GM19438 (cell line): Measurements from ENCODE around the gene FGF18.
"Not testable (repeated sequence)": the region's sequence is repeated elsewhere in the genome, so short reads cannot be mapped to it uniquely, and the experiment has no call there.

Experiments
- ATAC-seq: cut with Tn5 transposase; IDR thresholded peaks from one replicate; pipeline ENCODE4 v1.9.1; 2021; ENCODE audit warnings: low read depth; ENCODE audit not compliant: unreplicated experiment

The FGF18 gene

DNA sequence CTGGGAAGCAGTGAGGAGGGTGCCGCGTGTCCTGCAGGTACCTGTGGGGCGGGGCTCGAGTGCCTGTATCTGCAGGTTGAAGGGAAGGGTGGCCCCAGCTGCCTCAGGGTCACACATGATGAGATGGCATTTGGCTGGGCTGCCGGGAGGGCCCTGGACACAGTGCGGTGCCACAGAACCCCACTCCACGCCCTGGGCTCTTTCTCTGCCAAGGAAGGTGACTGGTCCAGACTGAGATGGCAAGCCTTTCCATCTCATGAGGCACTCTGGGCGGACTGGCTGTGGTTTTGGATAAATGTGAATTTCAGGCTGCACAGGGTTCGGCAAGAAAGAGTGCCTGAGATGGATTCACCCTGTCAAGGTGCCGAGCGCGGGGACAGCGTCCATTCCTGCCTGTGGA lies 69.4 kb downstream of the FGF18 start:
- no peak for ATAC-seq

DNA sequence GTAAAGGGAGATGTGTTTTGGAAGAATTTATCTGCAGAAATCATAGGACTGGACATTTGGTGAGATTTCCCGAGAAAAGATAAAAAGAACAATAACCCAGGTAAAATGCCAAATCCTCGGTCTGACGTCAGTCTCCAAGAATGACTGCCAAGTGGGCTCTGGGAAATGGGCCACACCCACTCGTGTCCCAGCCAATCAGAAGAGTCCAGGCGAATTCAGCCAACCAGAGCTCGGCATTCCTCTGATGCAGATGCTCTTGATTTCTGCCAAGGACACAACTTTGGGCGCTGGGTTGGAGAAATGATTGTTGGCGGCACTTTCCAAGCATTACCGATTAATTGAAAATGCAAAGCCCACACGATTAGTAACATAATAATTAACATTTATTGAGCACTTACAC lies 73.3 kb downstream of the FGF18 start:
- ATAC-seq, result no peak

DNA sequence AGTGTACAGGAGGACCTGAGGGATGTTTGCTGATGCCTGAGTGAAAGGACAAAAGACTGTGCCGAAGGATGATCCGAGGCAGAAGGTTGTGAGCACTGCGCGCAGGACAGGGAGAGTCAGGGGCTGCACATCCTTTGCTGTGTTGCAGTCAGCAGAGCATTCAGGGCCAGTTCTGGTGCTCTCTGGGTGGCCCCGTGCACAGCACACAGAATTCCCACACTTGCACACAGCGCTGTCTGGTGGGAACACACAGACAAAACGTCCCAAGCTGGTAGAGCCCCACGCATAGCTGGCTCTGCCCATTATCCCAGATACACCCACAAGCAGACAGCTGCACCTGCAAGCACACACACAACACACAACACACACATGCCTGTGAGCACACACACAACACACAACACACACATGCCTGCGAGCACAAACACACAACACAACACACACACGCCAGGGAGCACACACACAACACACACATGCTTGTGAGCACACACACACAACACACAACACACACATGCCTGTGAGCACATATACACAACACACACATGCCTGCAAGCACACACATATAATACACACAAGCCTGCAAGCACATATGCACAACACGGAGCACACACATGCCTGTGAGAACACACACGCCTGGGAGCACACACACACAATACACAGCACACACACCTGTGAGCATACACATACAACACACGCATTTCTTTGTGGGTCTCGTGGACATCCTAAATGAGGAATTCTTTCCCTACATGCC lies 74.4 kb downstream of the FGF18 start:
- no peak for ATAC-seq

DNA sequence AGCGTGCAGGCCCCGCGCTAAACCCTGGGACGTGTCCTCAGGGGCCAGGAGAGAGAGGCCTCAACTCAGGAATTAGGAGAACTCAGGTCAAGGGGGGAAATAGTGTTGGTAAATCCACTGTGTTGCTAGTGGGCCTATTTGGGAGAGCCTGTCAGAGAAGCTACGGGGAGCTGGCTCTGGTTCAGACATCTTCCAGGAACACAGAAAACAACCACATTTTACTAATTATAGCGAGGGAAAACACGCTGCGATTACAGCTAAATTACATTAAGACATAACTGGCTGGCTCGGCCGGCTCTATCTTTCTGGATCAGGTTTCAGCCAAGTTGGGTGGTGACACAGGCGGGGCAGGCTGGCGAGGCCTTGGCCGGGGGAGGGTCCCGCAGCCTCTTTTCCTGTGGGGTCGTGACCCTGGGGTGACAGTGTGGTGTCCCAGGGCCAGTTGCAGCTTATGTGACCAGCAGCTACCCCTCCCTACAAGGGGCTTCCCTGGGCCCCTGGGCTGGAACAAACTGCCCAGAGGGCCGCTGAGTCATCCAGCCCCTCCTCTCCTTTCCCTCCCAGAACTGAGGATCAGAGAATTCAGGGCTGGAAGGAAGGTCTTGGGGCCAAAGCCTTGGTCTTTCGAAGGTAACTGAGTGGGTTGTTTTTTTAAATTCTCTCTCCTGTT lies 75.1 kb downstream of the FGF18 start:
- no peak for ATAC-seq

DNA sequence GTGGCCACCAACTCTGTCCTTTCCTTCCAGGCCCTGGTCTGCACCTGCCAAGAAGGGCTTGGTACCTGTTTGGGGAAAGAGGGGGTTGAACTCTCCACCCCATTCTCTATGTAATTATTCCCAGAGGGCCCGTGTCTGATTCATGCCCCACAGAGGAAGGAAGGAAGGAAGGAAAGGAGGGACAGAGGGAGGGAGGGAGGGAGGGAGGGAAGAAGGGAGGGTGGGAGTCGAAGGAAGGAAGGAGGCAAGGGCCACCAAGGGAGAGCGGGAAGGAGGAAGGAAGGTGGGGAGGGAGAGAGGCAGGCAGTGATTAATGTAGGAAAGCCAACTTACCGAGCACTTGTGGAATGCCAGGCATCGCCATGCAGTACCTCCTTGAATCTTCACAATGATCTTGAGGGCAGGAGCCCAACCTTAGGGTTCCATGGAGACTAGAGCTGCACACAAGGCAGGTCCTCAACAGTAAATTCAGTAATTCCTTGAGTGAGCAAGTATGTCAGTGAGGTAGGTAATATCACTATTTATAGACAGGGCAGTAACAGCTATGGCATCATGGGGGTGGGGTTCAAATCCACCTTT lies 75.8 kb downstream of the FGF18 start:
- no peak for ATAC-seq

DNA sequence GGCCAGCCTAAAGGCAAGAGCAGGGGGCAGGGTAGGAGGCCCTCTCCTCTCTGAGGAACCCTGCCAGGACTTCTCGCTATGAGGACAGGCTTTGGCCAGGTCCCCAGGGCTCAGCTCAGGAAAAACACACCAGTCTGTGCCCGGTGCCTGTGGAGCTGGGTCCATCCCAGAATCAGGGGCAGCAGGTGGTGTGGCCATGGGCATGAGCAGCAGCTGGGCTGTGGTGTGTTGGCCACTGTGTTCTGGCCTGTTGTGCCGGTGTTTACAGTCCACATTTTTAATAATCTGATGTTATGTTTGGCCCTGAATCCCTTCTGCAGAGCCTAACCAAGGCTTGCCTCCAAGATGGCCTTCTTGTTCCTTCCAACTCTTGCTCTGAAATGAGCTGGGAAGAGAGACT lies 77.0 kb downstream of the FGF18 start:
- no peak for ATAC-seq

DNA sequence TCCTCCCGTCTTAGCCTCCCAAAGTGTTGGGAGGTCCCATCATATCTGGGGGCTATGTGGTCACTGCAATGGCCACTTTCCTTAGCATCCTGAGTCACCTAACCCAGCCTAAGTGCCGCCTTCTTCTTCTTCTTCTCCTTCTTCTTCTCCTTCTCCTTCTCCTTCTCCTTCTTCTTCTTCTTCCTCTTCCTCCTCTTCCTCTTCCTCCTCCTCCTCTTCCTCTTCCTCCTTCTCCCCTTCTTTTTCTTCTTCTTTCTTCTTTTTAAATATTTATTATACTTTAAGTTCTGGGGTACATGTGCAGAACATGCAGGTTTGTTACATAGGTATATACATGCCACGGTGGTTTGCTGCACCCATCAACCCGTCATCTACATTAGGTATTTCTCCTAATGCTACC lies 78.0 kb downstream of the FGF18 start:
- ATAC-seq, result not testable (repeated sequence)

DNA sequence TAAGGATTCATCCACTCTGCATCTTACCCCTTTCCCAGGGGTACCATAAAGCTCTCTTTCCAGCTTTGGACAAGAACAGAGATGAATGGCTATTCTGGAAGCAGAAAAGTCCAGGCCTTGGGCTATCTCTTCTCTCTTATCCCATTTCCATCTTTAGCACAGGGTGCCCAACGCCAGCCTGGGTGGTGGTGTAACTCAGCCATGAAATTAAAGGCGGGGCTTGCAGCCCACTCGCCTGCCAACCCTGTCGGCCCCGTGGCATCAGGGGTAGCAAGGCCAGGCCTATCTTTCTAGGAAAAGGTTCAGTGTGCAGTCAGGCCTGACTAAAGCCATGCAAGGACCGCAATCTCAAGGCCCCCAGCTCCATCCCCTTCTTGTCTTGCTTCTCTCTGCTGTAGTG lies 78.7 kb downstream of the FGF18 start:
- ATAC-seq, result no peak

DNA sequence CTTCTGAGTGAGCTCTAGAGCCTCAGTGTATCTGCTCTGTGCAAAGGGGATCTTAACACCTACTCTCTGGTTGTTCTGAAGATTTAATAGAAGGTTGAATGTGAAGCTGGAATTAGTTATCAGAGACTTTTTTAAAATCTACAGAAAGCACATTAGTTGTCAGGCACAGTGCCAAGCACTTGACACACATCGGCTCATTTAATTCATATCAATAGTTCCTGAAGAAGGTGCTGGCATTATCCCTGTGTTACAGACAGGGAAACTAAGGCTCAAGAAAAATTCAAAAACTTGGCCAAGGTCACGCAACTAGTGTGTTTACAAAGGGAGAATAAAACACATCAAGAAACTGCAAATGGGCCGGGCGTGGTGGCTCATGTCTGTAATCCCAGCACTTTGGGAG lies 80.2 kb downstream of the FGF18 start:
- no peak for ATAC-seq

DNA sequence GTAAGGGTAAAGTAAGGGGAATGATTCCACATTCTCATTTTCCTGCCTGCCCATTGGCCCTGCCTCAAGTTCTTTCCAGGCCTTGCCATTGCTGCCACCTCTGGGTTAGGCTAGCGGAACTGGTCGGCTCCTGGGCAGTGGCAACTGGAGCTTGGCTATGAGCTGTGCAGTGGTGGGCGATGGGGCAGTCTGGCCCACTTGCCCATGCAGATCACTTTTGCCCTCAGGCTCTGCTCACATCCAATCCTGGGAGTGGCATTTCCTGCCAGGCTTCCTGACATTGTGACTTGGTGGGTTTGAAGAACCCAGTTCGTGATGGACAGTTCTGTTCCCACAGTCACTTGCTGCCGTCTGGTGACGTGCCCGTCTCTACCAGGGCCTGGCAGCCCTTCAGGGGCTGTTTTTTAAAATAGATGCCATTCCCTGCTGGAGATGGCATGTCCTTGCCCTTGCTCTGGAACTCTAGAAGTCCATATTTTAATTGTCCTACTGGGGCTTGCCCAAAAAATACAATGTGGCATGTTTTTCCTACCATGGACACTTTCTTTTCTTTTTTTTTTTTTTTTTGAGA lies 86.1 kb downstream of the FGF18 start:
- ATAC-seq, result no peak

DNA sequence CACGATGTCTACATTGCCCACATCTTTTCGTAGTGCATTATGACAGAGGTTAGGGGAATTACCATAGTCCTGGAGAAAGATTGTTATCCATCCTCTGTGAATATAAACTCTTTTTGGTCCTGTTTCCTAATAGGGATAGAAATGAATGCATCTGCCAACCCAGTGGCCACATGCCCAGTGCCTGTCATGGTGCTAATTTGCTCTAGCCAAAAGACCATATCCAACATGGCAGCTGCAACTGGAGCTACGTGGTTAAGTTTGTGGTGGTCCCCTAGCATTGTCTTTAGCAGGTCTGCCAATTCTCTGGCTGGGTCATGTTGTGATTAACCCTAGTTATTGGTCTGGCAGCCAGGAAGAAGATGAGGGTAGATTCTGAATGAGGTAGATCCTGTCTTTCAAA lies 87.5 kb downstream of the FGF18 start:
- ATAC-seq, result no peak
